Activated naive CD4-positive, alpha-beta T cell treated with anti-CD3 and anti-CD28 coated beads, Interleukin-2, amount 50 U/mL, for 72 hours (primary cell): Measurements from ENCODE around the gene HLA-E. TPM values are rescaled to one million over a fixed set of nuclear protein-coding genes. Genes with fewer than 3 reads are reported as not detected.
A peak's percentile ranks its signal among the peaks of the same experiment; 100 is the strongest.
"Not testable (repeated sequence)": the region's sequence is repeated elsewhere in the genome, so short reads cannot be mapped to it uniquely, and the experiment has no call there.

Experiments used
- ATAC-seq, 2 donors: fragments of 150-1000 bp; cut with Tn5 transposase; 2 replicates each; pipeline ENCODE4 v1.10.0; 2021; ENCODE audit warnings: mild to moderate bottlenecking in 2 of 2, moderate library complexity in 2 of 2
- DNase-seq, 2 donors: peaks; one replicate each; pipeline ENCODE4 v3.0.0; 2021 to 2022; ENCODE audit warnings: low spot score in 2 of 2
- H3K27ac Mint-ChIP-seq, 2 donors: one replicate each; pipeline ENCODE4 v1.8.0; 2022; ENCODE audit warnings: mild to moderate bottlenecking in 2 of 2, mixed read lengths in 2 of 2
- H3K36me3 Mint-ChIP-seq, 2 donors: one replicate each; pipeline ENCODE4 v1.8.0; 2022; ENCODE audit warnings: mixed read lengths in 2 of 2
- H3K9me3 Mint-ChIP-seq, 2 donors: one replicate each; pipeline ENCODE4 v1.8.0; 2022; ENCODE audit warnings: mixed read lengths in 2 of 2
- total RNA-seq, 2 donors: library from RNA; stranded (reverse); gene quantifications; one replicate each; pipeline ENCODE4 v1.2.3, GENCODE V29; 2022

The HLA-E gene
- total RNA-seq, 2 donors from 2014 or later = 493 to 574 TPM

GRCh38 chr6:30515106-30515505 lies 25.8 kb downstream of the HLA-E start:
- Mint-ChIP-seq H3K9me3 (peaks cover 11 to 15% of the 10 kb centered on the region in 2 donors), H3K36me3 (peaks cover 20% of the 10 kb centered on the region in 2 donors), H3K27ac (peak overlapping the region; percentile 89 to 97)
- no peak for DNase-seq
- no peak for ATAC-seq

GRCh38 chr6:30515944-30516753 lies 26.8 kb downstream of the HLA-E start:
- ATAC-seq = peak; percentile 95 to 96
- Mint-ChIP-seq H3K27ac (peak overlapping the region; percentile 89 to 95), H3K9me3 (peaks cover 11 to 15% of the 10 kb centered on the region in 2 donors), H3K36me3 (peaks cover 27 to 28% of the 10 kb centered on the region in 2 donors)
- DNase-seq = peak; percentile 82 to 92

GRCh38 chr6:30516754-30517076 lies 27.4 kb downstream of the HLA-E start:
- Mint-ChIP-seq H3K27ac (peak overlapping the region; percentile 89 to 95), H3K36me3 (peaks cover 31 to 33% of the 10 kb centered on the region in 2 donors), H3K9me3 (peaks cover 11 to 15% of the 10 kb centered on the region in 2 donors)
- not testable (repeated sequence) for DNase-seq, ATAC-seq

DNA sequence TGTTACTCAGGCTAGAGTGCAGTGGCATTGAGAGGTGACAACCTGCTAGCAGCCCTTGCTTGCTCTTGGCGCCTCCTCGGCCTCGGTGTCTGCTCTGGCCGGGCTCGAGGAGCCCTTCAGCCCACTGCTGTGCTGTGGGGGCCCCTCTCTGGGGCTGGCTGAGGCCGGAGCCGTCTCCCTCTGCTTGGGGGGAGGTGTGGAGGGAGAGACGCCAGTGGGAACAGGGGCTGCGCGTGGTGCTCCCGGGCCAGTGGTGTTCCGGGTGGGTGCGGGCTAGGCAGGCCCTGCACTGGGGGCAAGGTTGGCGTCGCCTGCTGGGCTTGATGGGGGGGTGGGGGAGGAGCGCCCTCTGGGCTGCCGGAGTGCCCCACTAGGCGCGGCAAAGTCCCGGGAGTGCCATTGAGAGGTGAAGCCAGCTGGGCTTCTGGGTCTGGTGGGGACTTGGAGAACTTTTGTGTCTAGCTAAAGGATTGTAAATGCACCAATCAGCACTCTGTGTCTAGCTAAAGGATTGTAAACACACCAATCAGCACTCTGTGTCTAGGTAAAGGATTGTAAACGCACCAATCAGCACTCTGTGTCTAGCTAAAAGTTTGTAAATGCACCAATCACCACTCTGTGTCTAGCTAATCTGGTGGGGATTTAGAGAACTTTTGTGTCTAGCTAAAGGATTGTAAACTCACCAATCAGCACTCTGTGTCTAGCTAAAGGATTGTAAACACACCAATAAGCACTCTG lies 28.6 kb downstream of the HLA-E start:
- peaks cover 42 to 45% of the 10 kb centered on the region in 2 donors for H3K36me3 Mint-ChIP-seq
- not testable (repeated sequence) for DNase-seq, ATAC-seq
- peak overlapping the region in 1 of 2 donors; percentile 76 for H3K27ac Mint-ChIP-seq
- H3K9me3 Mint-ChIP-seq = peaks cover 21 to 24% of the 10 kb centered on the region in 2 donors

- not testable (repeated sequence) for ATAC-seq, DNase-seq
- H3K9me3 Mint-ChIP-seq = peaks cover 25 to 30% of the 10 kb centered on the region in 2 donors
- H3K36me3 Mint-ChIP-seq = peaks cover 49 to 52% of the 10 kb centered on the region in 2 donors
- H3K27ac Mint-ChIP-seq = peak overlapping the region in 1 of 2 donors; percentile 76
Measured at GRCh38 chr6:30518505-30519145, 29.3 kb downstream of the HLA-E start.

DNA sequence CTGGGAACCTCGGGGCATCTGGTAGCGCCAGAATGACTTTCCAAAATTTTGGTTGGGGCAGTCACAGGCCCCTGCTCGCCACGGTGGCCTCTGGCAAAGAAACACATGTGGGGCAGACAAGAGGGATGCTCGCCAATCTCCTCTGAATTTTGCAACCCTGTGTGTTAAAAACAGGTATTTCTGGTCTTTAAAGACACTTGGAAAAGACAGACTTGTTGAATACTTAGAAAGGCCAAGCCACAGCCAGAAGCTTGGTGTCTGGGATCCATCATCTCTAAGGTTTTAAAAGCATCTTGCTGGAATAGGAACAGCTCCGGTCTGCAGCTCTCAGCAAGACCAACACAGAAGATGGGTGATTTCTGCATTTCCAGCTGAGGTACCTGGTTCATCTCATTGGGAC lies 31.2 kb downstream of the HLA-E start:
- peaks cover 30 to 35% of the 10 kb centered on the region in 2 donors for H3K9me3 Mint-ChIP-seq
- peaks cover 62 to 71% of the 10 kb centered on the region in 2 donors for H3K36me3 Mint-ChIP-seq
- peak overlapping the region in 1 of 2 donors; percentile 45 for H3K27ac Mint-ChIP-seq
- ATAC-seq = no peak
- DNase-seq = no peak

DNA sequence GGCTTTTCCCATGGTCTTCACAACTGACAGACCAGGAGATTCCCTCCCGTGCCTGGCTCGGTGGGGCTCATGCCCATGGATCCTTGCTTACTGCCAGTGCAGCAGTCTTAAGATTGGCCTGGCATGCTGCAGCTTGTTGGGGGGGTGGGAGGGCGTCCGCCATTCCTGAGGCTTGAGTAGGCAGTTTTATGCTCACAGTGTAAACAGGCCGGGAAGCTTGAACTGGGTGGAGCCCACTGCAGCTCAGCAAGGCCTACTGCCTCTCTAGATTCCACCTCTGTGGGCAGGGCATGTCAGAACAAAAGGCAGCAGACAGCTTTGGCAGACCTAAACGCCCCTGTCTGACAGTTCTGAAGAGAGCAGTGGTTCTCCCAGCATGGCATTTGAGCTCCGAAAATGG lies 31.8 kb downstream of the HLA-E start:
- H3K36me3 Mint-ChIP-seq = peaks cover 62 to 76% of the 10 kb centered on the region in 2 donors
- not testable (repeated sequence) for ATAC-seq, DNase-seq
- H3K27ac Mint-ChIP-seq = peak overlapping the region in 1 of 2 donors; percentile 80
- peaks cover 30 to 35% of the 10 kb centered on the region in 2 donors for H3K9me3 Mint-ChIP-seq

DNA sequence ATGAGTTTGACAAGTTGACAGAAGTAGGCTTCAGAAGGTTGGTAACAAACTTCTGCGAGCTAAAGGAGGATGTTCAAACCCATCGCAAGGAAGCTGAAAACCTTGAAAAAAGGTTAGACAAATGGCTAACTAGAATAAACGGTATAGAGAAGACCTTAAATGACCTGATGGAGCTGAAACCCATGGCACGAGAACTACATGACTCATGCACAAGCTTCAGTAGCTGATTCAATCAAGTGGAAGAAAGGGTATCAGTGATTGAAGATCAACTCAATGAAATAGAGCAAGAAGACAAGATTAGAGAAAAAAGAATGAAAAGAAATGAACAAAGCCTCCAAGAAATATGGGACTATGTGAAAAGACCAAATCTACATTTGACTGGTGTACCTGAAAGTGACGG lies 32.6 kb downstream of the HLA-E start:
- H3K9me3 Mint-ChIP-seq = peaks cover 30 to 35% of the 10 kb centered on the region in 2 donors
- not testable (repeated sequence) for ATAC-seq, DNase-seq
- peak overlapping the region; percentile 7 to 80 for H3K27ac Mint-ChIP-seq
- peaks cover 62 to 79% of the 10 kb centered on the region in 2 donors for H3K36me3 Mint-ChIP-seq

GRCh38 chr6:30526444-30526843 lies 37.1 kb downstream of the HLA-E start:
- peak overlapping the region in 1 of 2 donors; percentile 8 for H3K27ac Mint-ChIP-seq
- DNase-seq, ATAC-seq: not testable (repeated sequence)
- H3K36me3 Mint-ChIP-seq = peaks cover 34 to 55% of the 10 kb centered on the region in 2 donors
- H3K9me3 Mint-ChIP-seq = peaks cover 22 to 27% of the 10 kb centered on the region in 2 donors

DNA sequence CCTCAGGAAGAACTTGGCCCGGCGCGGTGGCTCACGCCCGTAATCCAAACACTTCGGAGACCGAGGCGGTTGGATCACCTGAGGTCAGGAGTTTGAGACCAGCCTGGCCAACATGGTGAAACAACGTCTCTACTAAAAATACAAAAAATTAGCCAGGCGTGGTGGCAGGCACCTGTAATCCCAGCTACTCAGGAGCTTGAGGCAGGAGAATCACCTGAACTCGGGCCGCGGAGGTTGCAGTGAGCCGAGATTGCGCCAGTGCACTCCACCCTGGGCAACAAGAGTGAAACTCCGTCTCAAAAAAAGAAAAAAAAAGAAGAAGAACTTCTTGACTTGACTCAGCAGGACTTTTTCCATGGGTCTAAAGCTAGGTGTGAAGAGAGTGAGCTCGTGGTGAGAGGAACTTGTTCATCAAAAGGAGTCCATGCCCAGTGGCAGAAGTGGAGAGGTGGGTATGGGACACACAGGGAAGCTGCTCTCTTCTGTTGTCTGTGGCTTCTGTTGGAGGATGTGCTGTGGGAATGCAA lies 40.1 kb downstream of the HLA-E start:
- Mint-ChIP-seq H3K27ac (peak overlapping the region; percentile 89 to 91), H3K36me3 (peaks cover 6 to 30% of the 10 kb centered on the region in 2 donors)
- DNase-seq (peak in 1 of 2 donors; percentile 59), ATAC-seq (peak; percentile 67 to 74)
- H3K9me3 Mint-ChIP-seq = not testable (repeated sequence)

DNA sequence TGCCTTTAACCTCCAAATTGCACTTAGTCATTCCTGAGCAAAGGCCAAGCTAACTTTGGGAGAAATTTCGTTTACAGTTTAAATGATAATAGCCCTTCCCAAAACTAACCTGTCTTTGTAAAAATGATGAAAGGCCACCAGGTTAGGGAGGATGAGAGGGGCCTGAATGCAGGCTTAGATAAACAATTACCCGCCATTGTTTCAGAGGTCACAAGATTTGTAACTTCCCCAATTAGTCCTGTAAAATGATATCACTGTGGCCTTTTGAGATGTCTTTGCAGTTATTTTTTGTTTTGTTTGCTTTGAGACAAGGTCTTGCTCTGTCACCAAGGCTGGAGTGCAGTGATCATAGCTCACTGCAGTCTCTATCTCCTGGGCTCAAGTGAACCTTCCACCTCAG lies 40.7 kb downstream of the HLA-E start:
- peak overlapping the region; percentile 89 to 91 for H3K27ac Mint-ChIP-seq
- ATAC-seq (no peak), DNase-seq (no peak)
- H3K9me3 Mint-ChIP-seq = peaks cover 0 to 4% of the 10 kb centered on the region in 2 donors
- H3K36me3 Mint-ChIP-seq = peaks cover 0 to 24% of the 10 kb centered on the region in 2 donors

DNA sequence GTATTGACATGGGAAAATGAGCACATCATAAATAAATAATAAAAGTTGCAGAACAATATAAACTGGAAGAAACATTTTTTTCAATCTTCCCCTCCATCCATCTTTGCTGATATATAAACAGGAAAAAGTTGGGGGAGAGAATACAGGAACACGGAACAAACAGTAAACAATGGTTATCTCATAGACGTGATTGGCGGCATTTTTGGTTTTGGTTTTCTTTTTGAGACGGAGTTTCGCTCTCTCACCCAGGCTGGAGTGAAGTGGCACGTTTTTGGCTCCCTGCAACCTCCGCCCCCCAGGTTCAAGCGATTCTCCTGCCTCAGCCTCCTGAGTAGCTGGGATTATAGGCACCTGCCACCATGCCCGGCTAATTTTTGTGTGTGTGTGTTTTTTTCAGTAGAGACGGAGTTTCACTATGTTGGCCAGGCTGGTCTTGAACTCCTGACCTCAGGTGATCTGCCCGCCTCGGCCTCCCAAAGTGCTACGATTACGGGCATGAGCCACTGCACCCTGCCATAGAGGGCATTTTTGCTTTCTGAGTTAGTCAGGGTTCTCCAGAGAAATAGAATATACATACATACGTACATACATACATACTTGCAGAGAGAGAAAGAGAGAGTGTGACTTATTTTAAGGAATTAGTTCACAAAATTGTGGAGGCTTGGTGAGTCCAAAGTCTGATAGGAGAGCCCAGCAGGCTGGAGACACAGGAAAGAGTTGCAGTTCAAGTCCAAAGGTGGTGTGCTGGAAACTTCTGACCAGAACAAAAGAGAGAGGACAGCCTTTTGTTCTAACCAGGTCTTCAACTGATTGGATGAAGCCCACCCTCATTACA lies 44.4 kb downstream of the HLA-E start:
- Mint-ChIP-seq H3K36me3 (peaks cover 0 to 11% of the 10 kb centered on the region in 2 donors), H3K27ac (peak overlapping the region; percentile 91 to 94), H3K9me3 (peaks cover 0 to 4% of the 10 kb centered on the region in 2 donors)
- ATAC-seq (no peak), DNase-seq (no peak)

- DNase-seq (no peak), ATAC-seq (no peak)
- no peaks in the 10 kb centered on the region for H3K36me3 Mint-ChIP-seq
- H3K9me3 Mint-ChIP-seq = no peaks in the 10 kb centered on the region
- H3K27ac Mint-ChIP-seq = no peak overlapping the region
Measured at GRCh38 chr6:30537931-30538330, 48.6 kb downstream of the HLA-E start.

- peak overlapping the region; percentile 54 to 62 for H3K27ac Mint-ChIP-seq
- peak; percentile 79 to 81 for DNase-seq
- no peaks in the 10 kb centered on the region for H3K36me3 Mint-ChIP-seq
- peak; percentile 85 to 88 for ATAC-seq
- H3K9me3 Mint-ChIP-seq = no peaks in the 10 kb centered on the region
Measured at GRCh38 chr6:30541515-30542403, 52.5 kb downstream of the HLA-E start.

DNA sequence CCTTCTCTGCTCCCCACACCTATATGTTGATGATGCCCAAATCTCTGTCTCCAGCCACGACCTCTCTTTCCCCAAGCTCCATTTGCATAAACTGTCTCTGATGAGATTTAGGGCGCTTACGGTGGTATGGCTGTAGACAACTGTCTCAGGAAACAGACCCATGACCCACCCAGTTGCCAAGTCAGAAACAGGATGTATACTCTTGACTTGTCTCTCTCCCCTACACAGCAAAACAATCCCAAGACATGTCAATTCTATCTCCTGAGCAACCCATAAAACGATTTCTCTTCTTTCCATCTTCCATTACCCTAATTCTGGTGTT lies 53.1 kb downstream of the HLA-E start:
- DNase-seq (no peak), ATAC-seq (peak in 1 of 2 donors; percentile 6)
- Mint-ChIP-seq H3K27ac (peak overlapping the region; percentile 54 to 62), H3K9me3 (no peaks in the 10 kb centered on the region), H3K36me3 (no peaks in the 10 kb centered on the region)
